ENCODE data around the gene SLC6A12. TPM values are rescaled to one million over a fixed set of nuclear protein-coding genes. Genes with fewer than 3 reads are reported as not detected.

SLC6A12 gene
- total RNA-seq, 6 experiments from 2014 or later = 8.2 to 114 (median 26.5) TPM

DNA sequence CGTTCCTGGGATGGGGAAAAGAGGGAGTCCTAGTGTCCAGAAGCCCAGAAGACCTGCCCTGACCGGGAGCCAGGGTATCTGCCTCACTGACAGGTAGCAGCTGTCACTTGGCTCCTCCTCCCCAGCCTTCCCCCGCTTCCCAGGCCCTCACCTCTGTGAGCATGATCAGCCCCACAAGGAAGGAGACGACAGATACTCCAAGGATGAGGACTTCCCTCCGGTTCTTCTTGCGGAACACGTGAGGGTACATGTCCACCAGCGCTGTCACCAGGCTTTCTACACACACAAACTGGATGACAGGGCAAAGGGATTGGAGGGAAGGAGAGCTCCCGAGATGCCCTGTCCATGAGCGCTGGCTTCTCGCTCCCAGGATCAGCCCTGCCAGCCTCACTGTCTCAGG is 9.9 kb upstream of the SLC6A12 start:
- no peak overlapping the region for H3K4me3 ChIP-seq
- H3K36me3 ChIP-seq = peaks cover 0 to 38% (median 12%) of the 10 kb centered on the region in 4 donors
- no peak overlapping the region for H3K27ac ChIP-seq
- no peaks in the 10 kb centered on the region for H3K9me3 ChIP-seq
- no peaks in the 10 kb centered on the region for H3K4me1 ChIP-seq
- WGBS (ENCODE audit: insufficient coverage, low coverage, low lambda C conversion rate, missing lambda C conversion rate) = 93% methylated on average over 4 of the region's 11 CpGs
- H3K27me3 ChIP-seq = no peaks in the 10 kb centered on the region
- TF ChIP-seq, protein P1, sequence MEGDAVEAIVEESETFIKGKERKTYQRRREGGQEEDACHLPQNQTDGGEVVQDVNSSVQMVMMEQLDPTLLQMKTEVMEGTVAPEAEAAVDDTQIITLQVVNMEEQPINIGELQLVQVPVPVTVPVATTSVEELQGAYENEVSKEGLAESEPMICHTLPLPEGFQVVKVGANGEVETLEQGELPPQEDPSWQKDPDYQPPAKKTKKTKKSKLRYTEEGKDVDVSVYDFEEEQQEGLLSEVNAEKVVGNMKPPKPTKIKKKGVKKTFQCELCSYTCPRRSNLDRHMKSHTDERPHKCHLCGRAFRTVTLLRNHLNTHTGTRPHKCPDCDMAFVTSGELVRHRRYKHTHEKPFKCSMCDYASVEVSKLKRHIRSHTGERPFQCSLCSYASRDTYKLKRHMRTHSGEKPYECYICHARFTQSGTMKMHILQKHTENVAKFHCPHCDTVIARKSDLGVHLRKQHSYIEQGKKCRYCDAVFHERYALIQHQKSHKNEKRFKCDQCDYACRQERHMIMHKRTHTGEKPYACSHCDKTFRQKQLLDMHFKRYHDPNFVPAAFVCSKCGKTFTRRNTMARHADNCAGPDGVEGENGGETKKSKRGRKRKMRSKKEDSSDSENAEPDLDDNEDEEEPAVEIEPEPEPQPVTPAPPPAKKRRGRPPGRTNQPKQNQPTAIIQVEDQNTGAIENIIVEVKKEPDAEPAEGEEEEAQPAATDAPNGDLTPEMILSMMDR (IDR thresholded peaks at IDR 0.05) = no peak
- no peak for TF ChIP-seq POLR2A (IDR thresholded peaks at IDR 0.05)
- DNase-seq = no peak
- no peak for ATAC-seq
- intact Hi-C loops (cut with DNase I) = no loop called here

DNA sequence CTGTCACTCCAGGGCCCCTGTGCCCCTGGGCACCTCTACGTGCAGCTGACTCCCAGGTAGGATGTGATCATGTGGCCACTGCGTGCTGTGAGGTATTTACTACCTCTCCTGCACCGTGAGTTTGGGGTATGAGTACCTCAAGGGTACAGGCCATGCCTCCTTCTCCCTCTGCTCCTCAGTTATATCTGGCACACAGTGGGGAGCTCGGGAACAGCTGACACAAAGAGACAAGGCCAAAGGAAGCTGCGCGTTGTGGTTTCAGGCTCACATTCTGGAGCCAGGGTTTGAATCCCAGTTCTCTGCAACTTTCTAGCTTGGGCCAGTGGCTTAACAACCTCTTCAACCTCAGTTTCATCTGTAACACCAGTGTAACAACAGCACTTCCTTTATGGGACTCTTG is 7.8 kb upstream of the SLC6A12 start:
- ATAC-seq (no peak), DNase-seq (no peak)
- H3K27me3 ChIP-seq = no peaks in the 10 kb centered on the region
- intact Hi-C loops (cut with DNase I) = no loop called here
- H3K27ac ChIP-seq = no peak overlapping the region
- 20% methylated on average over 1 of the region's 6 CpGs for whole genome bisulfite sequencing (ENCODE audit: insufficient coverage, low coverage, low lambda C conversion rate, missing lambda C conversion rate)
- no peak overlapping the region for H3K4me3 ChIP-seq
- peaks cover 0 to 23% (median 11%) of the 10 kb centered on the region in 4 donors for H3K36me3 ChIP-seq
- no peaks in the 10 kb centered on the region for H3K9me3 ChIP-seq
- H3K4me1 ChIP-seq = no peaks in the 10 kb centered on the region
- TF ChIP-seq, protein P1 (IDR thresholded peaks at IDR 0.05) = no peak
- no peak for TF ChIP-seq POLR2A (IDR thresholded peaks at IDR 0.05)

DNA sequence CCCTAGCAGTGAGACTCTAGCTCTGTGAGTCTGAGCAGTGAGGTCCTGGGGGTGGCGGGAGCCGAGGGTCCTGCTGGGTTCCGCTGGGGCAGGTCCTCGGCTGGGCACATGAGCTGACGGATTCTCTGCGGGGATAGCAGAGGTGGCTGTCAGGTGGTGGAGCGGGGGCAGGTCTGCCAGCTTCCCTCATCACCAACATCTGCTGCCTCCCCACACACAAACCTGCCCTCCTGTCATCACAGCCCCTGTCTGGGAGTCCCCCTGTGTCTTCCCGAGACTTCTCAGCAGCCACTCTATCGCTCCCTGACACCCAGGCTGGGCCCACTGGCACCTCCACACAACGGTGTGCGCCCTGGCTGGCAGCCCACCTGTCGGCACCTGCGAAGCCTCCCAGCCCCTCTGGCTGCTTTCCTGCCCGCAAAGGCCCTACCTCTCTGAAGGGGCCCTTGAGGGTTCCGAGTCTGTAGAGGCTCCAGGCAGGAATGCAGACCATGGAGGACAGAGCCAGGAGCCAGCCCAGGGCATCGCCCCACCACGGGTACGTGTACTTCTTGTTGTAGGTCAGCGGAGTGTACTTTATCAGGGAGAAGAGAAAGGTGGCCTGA is 7.1 kb upstream of the SLC6A12 start:
- DNase-seq (no peak), ATAC-seq (no peak)
- TF ChIP-seq, protein P1 (IDR thresholded peaks at IDR 0.05) = no peak
- no peak for TF ChIP-seq POLR2A (IDR thresholded peaks at IDR 0.05)
- Histone ChIP-seq H3K27ac (no peak overlapping the region), H3K27me3 (no peaks in the 10 kb centered on the region), H3K4me3 (no peak overlapping the region), H3K9me3 (no peaks in the 10 kb centered on the region), H3K36me3 (peaks cover 0 to 23% (median 11%) of the 10 kb centered on the region in 4 donors), H3K4me1 (no peaks in the 10 kb centered on the region)
- 17% methylated on average over 2 of the region's 19 CpGs for WGBS (ENCODE audit: insufficient coverage, low coverage, low lambda C conversion rate, missing lambda C conversion rate)
- intact Hi-C loops (cut with DNase I) = no loop called here

DNA sequence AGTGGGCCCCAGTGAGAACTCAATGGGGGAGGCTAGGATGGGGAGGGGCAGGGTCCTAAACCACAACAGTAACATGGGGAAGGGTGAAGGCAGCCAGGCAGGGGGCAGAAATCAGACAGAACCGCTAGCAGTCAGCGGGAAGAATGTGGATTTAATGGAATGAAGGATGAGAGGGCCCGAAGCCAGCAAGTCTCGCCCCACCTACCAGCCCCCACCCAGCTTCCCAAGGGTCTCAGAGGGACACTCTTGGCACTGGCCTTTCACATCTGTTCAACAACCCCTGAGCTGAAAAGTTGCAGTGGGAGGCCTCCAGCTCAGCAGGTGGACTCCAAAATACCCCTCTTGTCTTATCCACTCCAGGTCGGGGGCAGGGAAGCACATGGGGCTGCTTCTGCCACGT is 6.5 kb upstream of the SLC6A12 start:
- no peak for ATAC-seq
- 80% methylated on average over 3 of the region's 6 CpGs for WGBS (ENCODE audit: insufficient coverage, low coverage, low lambda C conversion rate, missing lambda C conversion rate)

More for the DNA sequence above, 6.5 kb upstream of the SLC6A12 start:
- no peak for DNase-seq
- intact Hi-C loops (cut with DNase I) = no loop called here
- H3K36me3 ChIP-seq = peaks cover 0 to 23% (median 11%) of the 10 kb centered on the region in 4 donors
- H3K27ac ChIP-seq = no peak overlapping the region
- TF ChIP-seq, protein P1 (IDR thresholded peaks at IDR 0.05) = no peak
- TF ChIP-seq POLR2A (IDR thresholded peaks at IDR 0.05) = no peak
- no peak overlapping the region for H3K4me3 ChIP-seq
- H3K27me3 ChIP-seq = no peaks in the 10 kb centered on the region
- H3K4me1 ChIP-seq = no peaks in the 10 kb centered on the region
- H3K9me3 ChIP-seq = no peaks in the 10 kb centered on the region
